Colonic mucosa (tissue), 4 donors: ENCODE measurements around the gene IQSEC2. TPM values are rescaled to one million over a fixed set of nuclear protein-coding genes. Genes with fewer than 3 reads are reported as not detected.

Experiments
- DNase-seq: peaks from one replicate; pipeline ENCODE4 v3.0.0-alpha.2; 2020
- H3K27ac ChIP-seq: fragments of 200-600 bp; one replicate; pipeline ENCODE4 v1.8.0; 2021
- H3K27me3 ChIP-seq: fragments of 200-600 bp; one replicate; pipeline ENCODE4 v1.8.0; 2021
- H3K36me3 ChIP-seq: fragments of 200-600 bp; one replicate; pipeline ENCODE4 v1.8.0; 2021
- H3K4me1 ChIP-seq: fragments of 200-600 bp; one replicate; pipeline ENCODE4 v1.8.0; 2021; ENCODE audit warnings: mild to moderate bottlenecking
- H3K4me3 ChIP-seq: fragments of 200-600 bp; one replicate; pipeline ENCODE4 v1.8.0; 2021
- H3K9ac ChIP-seq, 2 donors: one replicate each; pipeline ENCODE4 v1.7.0; 2013; ENCODE audit warnings: control low read depth in 2 of 2, low read depth in 2 of 2, low read length in 2 of 2
- H3K9me3 ChIP-seq: fragments of 200-600 bp; one replicate; pipeline ENCODE4 v1.8.0; 2021
- CTCF ChIP-seq: fragments of 200-600 bp; IDR thresholded peaks from one replicate; pipeline ENCODE4 v1.8.0; 2022; ENCODE audit warnings: antibody characterized with exemption, mild to moderate bottlenecking
- intact Hi-C: fragments of 100-400 bp; cut with DNase I; formaldehyde crosslinking; loops from one replicate; pipeline ENCODE4 v1.14.1; 2022
- total RNA-seq, 2 donors: library from RNA; stranded (reverse); fragmentation: NEBNext Ultra II Directional in 1 of 2; extraction: Animal tissue kit (Norgen Biotek cat#: 25700) in 1 of 2; gene quantifications; one replicate each; pipeline ENCODE4 v1.2.1, GENCODE V29; 2021
- donor health status: healthy.
- donor health status: DM: no; HTN: no; CAD: no.
- donor health status: DM: no; HTN: no; CAD: no.

The IQSEC2 gene
- total RNA-seq, 2 donors from 2014 or later, result 23.1 to 26.1 TPM

GRCh38 chrX:53303195-53303594 is 21.8 kb upstream of the IQSEC2 start:
- no peak overlapping the region for H3K27ac ChIP-seq
- no peaks in the 10 kb centered on the region for H3K27me3 ChIP-seq
- no peaks in the 10 kb centered on the region for H3K9me3 ChIP-seq
- H3K36me3 ChIP-seq, result no peaks in the 10 kb centered on the region
- H3K9ac ChIP-seq, result no peak overlapping the region
- no peaks in the 10 kb centered on the region for H3K4me1 ChIP-seq
- DNase-seq, result no peak
- intact Hi-C loops, result no loop called here
- H3K4me3 ChIP-seq, result no peak overlapping the region
- TF ChIP-seq CTCF, result no peak

GRCh38 chrX:53300157-53300556 is 18.8 kb upstream of the IQSEC2 start:
- TF ChIP-seq CTCF, result no peak
- Histone ChIP-seq H3K9me3 (no peaks in the 10 kb centered on the region), H3K36me3 (no peaks in the 10 kb centered on the region), H3K4me1 (no peaks in the 10 kb centered on the region), H3K4me3 (no peak overlapping the region), H3K27me3 (no peaks in the 10 kb centered on the region), H3K27ac (no peak overlapping the region), H3K9ac (no peak overlapping the region)
- intact Hi-C loops, result no loop called here
- no peak for DNase-seq

- H3K27ac ChIP-seq, result no peak overlapping the region
- no peak for TF ChIP-seq CTCF
- H3K4me1 ChIP-seq, result no peaks in the 10 kb centered on the region
- no peak overlapping the region for H3K9ac ChIP-seq
- intact Hi-C loops, result no loop called here
- H3K4me3 ChIP-seq, result no peak overlapping the region
- H3K36me3 ChIP-seq, result no peaks in the 10 kb centered on the region
- no peaks in the 10 kb centered on the region for H3K27me3 ChIP-seq
- no peaks in the 10 kb centered on the region for H3K9me3 ChIP-seq
- DNase-seq, result no peak
Measured at GRCh38 chrX:53294024-53294648, 12.8 kb upstream of the IQSEC2 start.

- Histone ChIP-seq H3K27ac (no peak overlapping the region), H3K9ac (no peak overlapping the region), H3K4me1 (peaks cover 10% of the 10 kb centered on the region), H3K4me3 (no peak overlapping the region), H3K27me3 (no peaks in the 10 kb centered on the region), H3K36me3 (no peaks in the 10 kb centered on the region), H3K9me3 (no peaks in the 10 kb centered on the region)
- no peak for TF ChIP-seq CTCF
- no peak for DNase-seq
- intact Hi-C loops, result no loop called here
Measured at GRCh38 chrX:53291596-53291995, 10.2 kb upstream of the IQSEC2 start.

- TF ChIP-seq CTCF, result no peak
- no peaks in the 10 kb centered on the region for H3K9me3 ChIP-seq
- no peak overlapping the region for H3K4me3 ChIP-seq
- H3K27me3 ChIP-seq, result no peaks in the 10 kb centered on the region
- H3K4me1 ChIP-seq, result peaks cover 10% of the 10 kb centered on the region
- no peak overlapping the region for H3K9ac ChIP-seq
- no peak overlapping the region for H3K27ac ChIP-seq
- no peak for DNase-seq
- H3K36me3 ChIP-seq, result no peaks in the 10 kb centered on the region
- intact Hi-C loops, result no loop called here
Measured at GRCh38 chrX:53290441-53291041, 9.2 kb upstream of the IQSEC2 start.
